HG02884 (cell line): Measurements from ENCODE around the gene REPS1.
A peak's percentile ranks its signal among the peaks of the same experiment; 100 is the strongest.
"Not testable (repeated sequence)": the region's sequence is repeated elsewhere in the genome, so short reads cannot be mapped to it uniquely, and the experiment has no call there.

ENCODE experiments used
- ATAC-seq: cut with Tn5 transposase; IDR thresholded peaks from one replicate; pipeline ENCODE4 v1.9.1; 2021; ENCODE audit warnings: mild to moderate bottlenecking, moderate library complexity; ENCODE audit not compliant: unreplicated experiment

The REPS1 gene

GRCh38 chr6:139007428-139007827 lies 19.4 kb upstream of the REPS1 start:
- ATAC-seq = no peak

- no peak for ATAC-seq
These were observed 18.4 kb upstream of the REPS1 start for GRCh38 chr6:139006477-139006876.

DNA sequence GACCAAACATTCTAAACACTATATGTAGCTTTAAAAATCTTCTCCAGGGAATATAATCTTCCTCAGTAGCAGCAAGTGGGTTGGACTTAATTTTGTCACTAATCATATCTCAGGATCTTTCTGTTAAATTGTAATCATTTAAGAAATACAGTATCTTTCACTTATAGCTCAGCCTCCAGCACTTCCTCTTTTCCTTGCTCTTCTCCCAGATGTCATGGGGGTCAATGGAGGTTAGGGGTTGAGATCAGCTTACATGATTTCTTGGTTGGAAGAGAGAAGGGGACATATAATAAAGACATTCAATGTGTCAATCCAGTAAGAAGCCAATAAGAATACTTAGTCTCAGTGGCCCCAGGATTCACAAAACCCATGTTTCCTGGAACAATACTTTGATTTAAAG lies 15.7 kb upstream of the REPS1 start:
- no peak for ATAC-seq

DNA sequence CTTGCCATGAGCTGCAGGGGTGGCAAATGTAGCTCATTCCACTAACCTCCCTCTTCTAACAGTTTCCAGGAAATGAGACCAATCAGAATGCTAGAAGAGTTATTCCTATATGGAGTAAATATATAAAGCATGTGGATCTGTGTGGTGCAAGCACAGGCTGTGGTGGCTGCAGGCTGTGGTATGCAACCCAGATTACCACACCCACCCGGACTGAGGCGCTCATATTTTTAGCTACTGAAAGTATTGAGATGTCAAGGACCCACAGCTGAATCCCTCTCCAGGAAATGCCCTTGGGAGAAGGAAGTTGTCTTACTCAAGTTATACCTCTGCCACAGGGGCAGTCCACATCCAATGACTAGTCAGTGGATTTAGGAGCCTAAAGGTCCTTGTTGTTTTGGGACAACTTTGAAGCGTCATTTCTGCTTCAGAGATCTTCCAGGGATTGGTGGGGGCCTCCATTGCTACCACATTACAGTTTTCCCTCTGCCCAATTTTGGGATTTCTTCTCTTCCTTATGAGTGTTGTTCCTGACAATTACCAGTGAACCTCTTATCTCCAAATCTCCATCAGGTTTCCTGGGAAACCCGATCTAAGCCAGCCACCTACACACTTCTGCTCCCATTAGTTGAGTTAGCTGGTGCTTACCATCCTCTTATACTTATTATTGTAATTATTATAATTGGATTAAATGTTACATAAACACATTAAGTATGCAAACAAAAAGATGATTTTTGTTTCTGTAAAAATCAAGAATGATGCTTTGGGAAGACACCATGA lies 12.1 kb upstream of the REPS1 start:
- no peak for ATAC-seq

DNA sequence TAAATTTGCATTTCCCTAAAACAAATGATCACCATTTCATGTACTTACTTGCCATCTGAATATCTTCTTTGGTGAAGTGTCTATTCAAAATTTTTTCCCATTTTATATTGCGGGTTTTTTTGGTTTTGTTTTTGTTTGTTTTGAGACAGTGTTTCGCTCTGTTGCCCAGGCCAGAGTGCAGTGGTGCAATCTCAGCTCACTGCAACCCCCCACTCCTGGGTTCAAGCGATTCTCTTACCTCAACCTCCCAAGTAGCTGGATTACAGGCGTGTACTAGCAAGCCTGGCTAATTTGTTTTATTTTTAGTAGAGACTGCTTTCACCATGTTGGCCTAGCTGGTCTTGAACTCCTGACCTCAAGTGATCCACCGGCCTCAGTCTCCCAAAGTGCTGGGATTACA lies 9.1 kb upstream of the REPS1 start:
- ATAC-seq = no peak

DNA sequence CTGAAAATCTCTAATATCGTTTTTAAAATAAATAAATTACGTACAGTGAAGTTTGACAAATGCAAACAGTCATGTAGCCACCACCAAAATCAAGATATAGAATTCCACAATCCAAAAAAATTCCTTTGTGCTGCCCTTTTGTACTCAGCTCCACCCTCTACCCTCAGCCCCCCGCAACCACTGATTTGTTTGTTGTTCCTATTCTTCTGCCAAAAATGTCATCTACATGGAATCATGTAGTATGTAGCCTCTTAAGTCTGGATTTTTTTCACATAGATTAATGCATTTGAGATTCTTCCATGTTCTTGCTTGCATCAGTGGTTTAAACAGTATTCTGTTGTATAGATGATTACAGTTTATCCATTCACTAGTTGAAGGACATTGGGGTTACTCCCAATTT lies 8.5 kb upstream of the REPS1 start:
- no peak for ATAC-seq

- ATAC-seq = not testable (repeated sequence)
These were observed 5.4 kb upstream of the REPS1 start for GRCh38 chr6:138993410-138993809.

DNA sequence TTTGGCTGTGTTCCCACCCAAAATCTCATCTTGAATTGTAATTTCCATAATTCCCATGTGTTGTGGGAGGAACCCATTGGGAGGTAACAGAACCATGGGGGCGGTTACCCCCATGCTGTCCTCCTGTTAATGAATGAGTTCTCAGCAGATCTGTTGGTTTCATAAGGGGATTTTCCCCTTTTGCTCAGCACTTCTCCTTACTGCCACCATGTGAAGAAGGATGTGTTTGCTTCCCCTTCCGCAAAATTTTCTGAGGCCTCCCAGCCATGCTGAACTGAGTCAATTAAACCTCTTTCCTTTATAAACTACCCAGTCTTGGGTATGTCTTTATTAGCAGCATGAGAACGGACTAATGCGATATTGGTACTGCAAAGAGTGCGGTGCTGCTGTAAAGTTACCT lies 4.9 kb upstream of the REPS1 start:
- not testable (repeated sequence) for ATAC-seq

DNA sequence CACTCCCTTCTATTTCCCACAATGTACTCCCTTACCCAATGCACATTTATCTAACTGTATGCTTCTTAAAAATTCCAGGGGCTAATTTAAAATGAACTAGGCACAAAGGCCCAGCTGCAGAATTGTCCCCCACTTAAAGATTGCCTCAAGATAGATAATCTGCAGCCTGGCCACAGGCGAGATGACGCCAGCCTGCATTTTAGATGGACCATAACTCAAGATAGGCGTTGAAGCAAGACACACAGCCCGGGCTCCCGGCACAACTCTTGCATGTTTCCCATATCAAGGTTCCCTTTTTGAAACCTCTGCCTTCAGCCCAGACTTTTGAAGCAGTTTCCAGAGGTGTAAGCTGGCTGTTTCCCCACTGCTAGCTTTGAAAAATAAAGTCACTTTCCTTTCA lies 3.2 kb upstream of the REPS1 start:
- no peak for ATAC-seq

GRCh38 chr6:138989098-138989983 lies 1.3 kb upstream of the REPS1 start:
- ATAC-seq = no peak

DNA sequence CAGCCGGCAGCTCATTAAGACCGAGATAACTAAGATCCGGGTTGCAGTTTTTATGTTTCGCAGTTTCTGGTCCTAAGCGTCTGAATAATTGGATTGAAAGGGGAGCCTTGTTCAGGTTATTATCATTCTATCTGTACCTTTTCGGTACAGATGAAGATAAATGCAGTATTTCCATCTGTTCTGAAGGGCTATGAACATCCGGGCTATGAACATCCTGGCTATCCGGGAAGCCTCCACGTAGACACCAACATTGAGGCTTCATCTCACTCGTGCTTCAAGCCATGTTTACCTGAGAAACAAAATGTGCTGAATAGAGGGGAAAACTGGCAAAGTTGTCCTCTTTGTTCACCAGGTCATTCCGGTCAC lies 399 bp upstream of the REPS1 start:
- ATAC-seq = peak; percentile 21

- no peak for ATAC-seq
These were observed 892 bp downstream of the REPS1 start for GRCh38 chr6:138987080-138987642.

- ATAC-seq = no peak
These were observed 1.5 kb downstream of the REPS1 start for GRCh38 chr6:138986578-138986977.

- no peak for ATAC-seq
These were observed 6.6 kb downstream of the REPS1 start for GRCh38 chr6:138981416-138981815.

DNA sequence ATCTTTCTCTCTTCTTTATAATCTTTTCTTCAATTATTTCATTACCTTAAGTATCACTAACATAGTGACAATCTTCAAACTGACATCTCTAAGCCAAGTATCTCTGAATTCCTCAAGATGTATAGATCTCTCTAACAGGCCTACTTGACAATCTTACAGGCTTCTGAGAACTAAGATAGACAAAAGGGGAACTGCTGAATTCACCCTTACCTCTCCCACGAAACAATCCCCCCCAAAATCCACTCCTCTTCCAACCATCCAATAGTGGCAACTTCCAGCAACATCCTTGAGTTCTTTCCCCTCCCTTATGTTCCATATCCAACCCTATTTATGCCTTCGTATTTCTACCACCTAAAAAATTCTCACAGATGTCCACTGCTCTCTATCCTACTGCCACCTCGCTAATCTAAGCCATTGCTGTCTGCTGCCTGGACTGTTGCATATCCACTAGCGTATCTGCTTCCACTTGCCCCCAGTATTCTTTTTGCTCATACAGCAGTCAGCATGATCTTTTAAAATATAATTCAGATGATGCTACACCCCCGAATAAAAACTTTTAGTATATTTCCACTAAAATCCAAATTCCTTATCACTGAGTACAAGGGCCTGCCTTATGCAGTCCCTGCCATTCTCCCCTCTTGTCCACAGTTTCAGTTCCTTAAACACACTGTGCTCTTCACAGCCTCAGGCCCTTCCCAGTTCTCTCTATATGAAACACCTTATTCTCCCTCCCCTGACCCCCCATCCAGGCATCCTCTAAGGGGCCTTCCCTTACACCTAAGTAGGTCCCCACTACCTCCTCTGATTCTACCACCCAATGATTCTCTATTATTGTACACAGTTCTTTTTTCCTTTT lies 8.0 kb downstream of the REPS1 start:
- peak; percentile 63 for ATAC-seq

DNA sequence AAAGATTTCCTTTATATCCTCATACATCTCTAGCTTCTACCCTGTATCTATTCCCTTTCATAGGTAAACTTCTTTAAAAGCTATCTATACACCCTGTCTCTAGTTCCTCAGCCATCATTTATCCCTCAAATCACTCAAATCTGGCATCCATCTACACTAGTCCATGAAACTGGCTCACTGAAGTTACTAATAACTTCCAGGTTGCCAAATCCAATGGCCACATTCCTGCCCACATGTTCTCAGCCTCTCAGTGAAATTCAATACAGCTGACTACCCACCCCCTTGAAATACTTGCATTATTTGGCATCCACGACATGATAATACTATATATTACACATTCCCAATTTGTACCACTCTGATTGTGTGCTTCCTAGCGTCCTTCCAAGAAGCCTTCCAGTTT lies 8.7 kb downstream of the REPS1 start:
- ATAC-seq = no peak

GRCh38 chr6:138978229-138978628 lies 9.8 kb downstream of the REPS1 start:
- no peak for ATAC-seq

DNA sequence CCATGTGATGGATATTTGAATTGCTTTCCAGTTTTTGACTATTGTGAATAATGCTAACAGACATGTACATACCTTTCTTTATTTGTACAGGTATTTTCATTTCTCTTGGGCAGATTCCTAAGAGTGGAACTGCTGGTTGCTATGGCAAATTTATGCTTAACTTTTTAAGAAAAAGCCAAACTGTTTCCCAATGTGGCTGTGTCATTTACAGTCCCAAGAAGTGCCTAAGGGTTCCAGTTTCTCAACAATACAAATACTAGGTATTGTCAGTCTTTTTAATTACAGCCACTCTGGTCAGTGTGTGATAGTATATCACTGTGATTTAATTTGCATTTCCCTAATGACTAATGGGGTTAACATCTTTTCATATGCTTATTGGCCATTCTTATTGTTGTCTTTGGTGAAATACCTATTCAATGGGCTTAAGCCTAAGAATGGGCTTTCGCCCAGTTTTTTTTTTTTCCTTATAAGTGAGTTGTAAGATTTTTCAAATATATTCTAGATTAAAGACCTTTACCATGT lies 10.3 kb downstream of the REPS1 start:
- ATAC-seq = no peak

GRCh38 chr6:138977242-138977641 lies 10.8 kb downstream of the REPS1 start:
- no peak for ATAC-seq

GRCh38 chr6:138975815-138976214 lies 12.2 kb downstream of the REPS1 start:
- no peak for ATAC-seq
